HepG2 (cell line): ENCODE data around the gene FNDC3B. TPM values are rescaled to one million over a fixed set of nuclear protein-coding genes. Genes with fewer than 3 reads are reported as not detected.

ENCODE experiments used
- ATAC-seq: fragments of 200-7000 bp; cut with Tn5 transposase; 3 replicates; pipeline ENCODE4 v1.9.1; 2020; ENCODE audit warnings: mild to moderate bottlenecking, moderate library complexity
- BruUV-seq: library from RNA; stranded (reverse); fragments of 400-500 nt; replicated peaks from 2 replicates; lab custom pipeline; 2021; lab: Mats Ljungman, UMichigan
- CTCF ChIA-PET: fragments of 300-600 bp; formaldehyde crosslinking; extraction: SDS; loops from one replicate; lab custom pipeline; 2021; ENCODE audit warnings: low total read pairs, inconsistent platforms, low intra/inter-chr PET ratio; lab: Yijun Ruan, JAX
- POLR2A ChIA-PET: fragments of 350-600 bp; sonication (Branson Sonifier 250); formaldehyde crosslinking; loops from one replicate; lab custom pipeline; 2020; ENCODE audit warnings: antibody characterized with exemption, inconsistent platforms; lab: Yijun Ruan, JAX
- DNase-seq: peaks from one replicate; pipeline ENCODE4 v3.0.0-alpha.2; 2015; ENCODE audit warnings: low spot score
- FAIRE-seq: peaks from 3 replicates; lab custom pipeline; 2011; peaks lifted over from hg19 to GRCh38; lab: Jason Lieb, UNC
- H2AFZ ChIP-seq: one replicate; pipeline ENCODE4 v1.6.1; 2011; ENCODE audit warnings: low read length, inconsistent platforms
- H3K27ac ChIP-seq: fragments of 300-600 bp; 3 replicates; pipeline ENCODE4 v1.8.0; 2011; ENCODE audit warnings: mixed run types, mild to moderate bottlenecking, mixed read lengths, low read length, inconsistent platforms; ENCODE audit not compliant: insufficient read depth; ENCODE audit errors: extremely low read length
- H3K27me3 ChIP-seq, 2 experiments: fragments of 200-600 bp in 1 of 2; 2 replicates in 1 of 2; 3 replicates in 1 of 2; pipeline versions ENCODE4 v1.6.0 to v1.8.0; 2011; ENCODE audit warnings: low read length in 2 of 2, mild to moderate bottlenecking in 2 of 2, moderate library complexity in 2 of 2, inconsistent platforms in 1 of 2; ENCODE audit not compliant: insufficient read depth in 2 of 2, control insufficient read depth in 1 of 2
- H3K36me3 ChIP-seq, 2 experiments: fragments of 200-600 bp in 1 of 2; replicated peaks in 1 of 2; 2 replicates in 1 of 2; 3 replicates in 1 of 2; pipeline versions ENCODE4 v1.5.1 to v1.8.0; 2011; ENCODE audit warnings: low read length in 2 of 2, inconsistent platforms in 1 of 2; ENCODE audit not compliant: insufficient read depth in 2 of 2, control insufficient read depth in 1 of 2
- H3K4me1 ChIP-seq: 2 replicates; pipeline ENCODE4 v1.5.1; 2012; ENCODE audit warnings: low read length, inconsistent platforms; ENCODE audit not compliant: insufficient read depth
- H3K4me2 ChIP-seq: 2 replicates; pipeline ENCODE4 v1.6.0; 2011; ENCODE audit warnings: low read depth, low read length, inconsistent platforms
- H3K4me3 ChIP-seq, 3 experiments: fragments of 200-600 bp in 1 of 3; sonication (generic), shearing (Covaris generic) in 1 of 3; replicated peaks in 1 of 3; 2 replicates each; pipeline ENCODE4 v1.5.1; 2011 to 2016; ENCODE audit warnings: low read length in 3 of 3, inconsistent platforms in 2 of 3, low read depth in 2 of 3, mild to moderate bottlenecking in 2 of 3, control low read depth in 1 of 3, mixed read lengths in 1 of 3; ENCODE audit not compliant: insufficient read depth in 1 of 3
- H3K79me2 ChIP-seq: one replicate; pipeline ENCODE4 v1.6.1; 2011; ENCODE audit warnings: low read length, inconsistent platforms; ENCODE audit not compliant: insufficient read depth
- H3K9ac ChIP-seq: 2 replicates; pipeline ENCODE4 v1.6.0; 2011; ENCODE audit warnings: mild to moderate bottlenecking, low read depth, low read length, inconsistent platforms; ENCODE audit not compliant: insufficient read depth
- H3K9me3 ChIP-seq: 2 replicates; pipeline ENCODE4 v1.5.1; 2012; ENCODE audit warnings: mild to moderate bottlenecking, low read length
- H4K20me1 ChIP-seq: 2 replicates; pipeline ENCODE4 v1.6.0; 2011; ENCODE audit warnings: inconsistent platforms, mild to moderate bottlenecking, low read length, moderate library complexity; ENCODE audit not compliant: insufficient read depth
- AGO2 ChIP-seq: fragments of 200-400 bp; formaldehyde crosslinking; optimal IDR thresholded peaks from 2 replicates; pipeline ENCODE3; 2017; ENCODE audit warnings: mild to moderate bottlenecking, low read depth, low read length, moderate library complexity
- HMG20A ChIP-seq: IDR thresholded peaks from 2 replicates; pipeline ENCODE4 v1.6.1; 2016; ENCODE audit warnings: borderline replicate concordance
- PAF1 ChIP-seq: IDR thresholded peaks from 2 replicates; pipeline ENCODE4 v1.6.1; 2016; ENCODE audit warnings: missing genetic modification reagents, missing compliant biosample characterization
- POLR2AphosphoS5 ChIP-seq: IDR thresholded peaks from 2 replicates; pipeline ENCODE4 v1.6.1; 2012; ENCODE audit warnings: low read depth, low read length
- RBM22 ChIP-seq: fragments of 200-400 bp; formaldehyde crosslinking; optimal IDR thresholded peaks from 2 replicates; pipeline ENCODE3; 2017; ENCODE audit warnings: mild to moderate bottlenecking, low read length, moderate library complexity
- SAP130 ChIP-seq: IDR thresholded peaks from 2 replicates; pipeline ENCODE4 v1.6.1; 2016; ENCODE audit warnings: low read depth
- TEAD3 ChIP-seq: optimal IDR thresholded peaks from 2 replicates; pipeline ENCODE3; 2016; ENCODE audit warnings: borderline replicate concordance
- ZBTB7B ChIP-seq: sonication (generic); formaldehyde crosslinking; IDR thresholded peaks from 2 replicates; pipeline ENCODE4 v1.4.0; 2020; ENCODE audit warnings: missing genetic modification reagents
- ZNF136 ChIP-seq: sonication (generic); formaldehyde crosslinking; IDR thresholded peaks from 2 replicates; pipeline ENCODE4 v1.8.1; 2022; ENCODE audit warnings: low read depth, mild to moderate bottlenecking, moderate library complexity, missing genetic modification reagents
- ZNF563 ChIP-seq: sonication (generic); formaldehyde crosslinking; IDR thresholded peaks from 2 replicates; pipeline ENCODE4 v1.8.0; 2022; ENCODE audit warnings: mild to moderate bottlenecking, moderate library complexity, missing genetic modification reagents
- WGBS: methylation state at CpG from one replicate; pipeline ENCODE4 v1.1.6; 2017; ENCODE audit warnings: low lambda C conversion rate; 5-methylcytosine and 5-hydroxymethylcytosine counted together
- in situ Hi-C: cut with HindIII; loops from 2 replicates; pipeline ENCODE4 v1.10.0; 2017; ENCODE audit warnings: low pct_unique_long_range_greater_than_20kb; ENCODE audit not compliant: extremely low pct_ligation_motif_present
- intact Hi-C: fragments of 100-400 bp; cut with micrococcal nuclease; formaldehyde crosslinking; loops from one replicate; pipeline ENCODE4 v1.10.0; 2022; ENCODE audit not compliant: unreplicated experiment
- polyA plus RNA-seq, 8 experiments: library from polyadenylated mRNA; depleted of rRNA in 3 of 8; stranded (reverse) in 7 of 8; unstranded in 1 of 8; fragments of >200 nt; fragmentation: Illumina TruSeq in 4 of 8; extraction: Trizol in 4 of 8; gene quantifications; 2 replicates each; pipeline versions ENCODE4 v1.2.1 to v1.2.3, GENCODE V29; 2011 to 2016; ENCODE audit warnings: low read depth in 4 of 8, missing spikeins in 1 of 8, mixed read lengths in 1 of 8; ENCODE audit not compliant: insufficient read depth in 1 of 8
- total RNA-seq, 5 experiments: library from RNA; depleted of rRNA; stranded (reverse); fragments of >200 nt; fragmentation: Illumina TruSeq; extraction: Trizol; gene quantifications; 2 replicates each; pipeline ENCODE4 v1.2.3, GENCODE V29; 2016; ENCODE audit warnings: low read depth in 1 of 5

The FNDC3B gene
- total and polyA plus RNA-seq, 2 of the 13 experiments (the other 11 are each of a cell fraction or from before 2014, with no cell fraction given): 74.8 to 103 TPM

- Histone ChIP-seq H3K27ac (no peak overlapping the region), H3K4me3 (no peak overlapping the region), H4K20me1 (peaks cover 27% of the 10 kb centered on the region), H3K9me3 (no peaks in the 10 kb centered on the region), H3K79me2 (no peaks in the 10 kb centered on the region), H3K27me3 (no peaks in the 10 kb centered on the region), H3K4me2 (no peak overlapping the region), H3K36me3 (peaks cover 36 to 87% of the 10 kb centered on the region in 2 experiments), H3K4me1 (no peaks in the 10 kb centered on the region), H3K9ac (no peak overlapping the region), H2AFZ (no peak overlapping the region)
- intact Hi-C loops (no loop called here), in situ Hi-C loops (no loop called here)
- CTCF ChIA-PET: no interaction called here
- ATAC-seq (no peak), DNase-seq (no peak), FAIRE-seq (no peak)
- 96% methylated on average over 3 of the region's 3 CpGs for WGBS
- TF ChIP-seq RBM22 (peak; percentile 96), AGO2 (peak; percentile 48), ZNF136 (CRISPR knock-in tag) (no peak), SAP130 (CRISPR knock-in tag) (no peak), HMG20A (CRISPR knock-in tag) (no peak), ZBTB7B (CRISPR knock-in tag) (no peak)
- no TSS peak for BruUV-seq
- POLR2A ChIA-PET: no interaction called here
Observed at GRCh38 chr3:172343117-172343516, 303.7 kb downstream of the FNDC3B start.

GRCh38 chr3:172343979-172344378 is 304.6 kb downstream of the FNDC3B start:
- 0 out of 2 replicates have a peak, but pooled peaks have one; percentile 47 for TF ChIP-seq PAF1 (CRISPR knock-in tag)
- TF ChIP-seq POLR2AphosphoS5: 0 out of 2 replicates have a peak, but pooled peaks have one; percentile 20
- TF ChIP-seq TEAD3 (CRISPR knock-in tag): no peak
- peak; percentile 96 for TF ChIP-seq RBM22
- TF ChIP-seq ZNF563 (CRISPR knock-in tag): no peak
- DNase-seq: no peak
- ChIA-PET CTCF (no interaction called here), POLR2A (no interaction called here)
- Histone ChIP-seq H2AFZ (no peak overlapping the region), H3K4me3 (no peak overlapping the region), H3K9me3 (no peaks in the 10 kb centered on the region), H3K79me2 (no peaks in the 10 kb centered on the region), H3K9ac (no peak overlapping the region), H3K4me1 (no peaks in the 10 kb centered on the region), H3K27me3 (no peaks in the 10 kb centered on the region), H3K36me3 (peaks cover 37 to 94% of the 10 kb centered on the region in 2 experiments), H3K27ac (no peak overlapping the region), H3K4me2 (no peak overlapping the region), H4K20me1 (peaks cover 27% of the 10 kb centered on the region)
- WGBS: 97% methylated on average over 12 of the region's 12 CpGs
- BruUV-seq: no TSS peak
- peak; percentile 5; the same call in 1 of the 3 replicates for ATAC-seq
- no peak for FAIRE-seq
- intact Hi-C loops: no loop called here
- in situ Hi-C loops: no loop called here
